Measurements from ENCODE around the gene EHBP1L1. TPM values are rescaled to one million over a fixed set of nuclear protein-coding genes. Genes with fewer than 3 reads are reported as not detected.

EHBP1L1 gene
- total and polyA plus RNA-seq, 9 donors: 21.7 to 63.0 (median 40.3) TPM

DNA sequence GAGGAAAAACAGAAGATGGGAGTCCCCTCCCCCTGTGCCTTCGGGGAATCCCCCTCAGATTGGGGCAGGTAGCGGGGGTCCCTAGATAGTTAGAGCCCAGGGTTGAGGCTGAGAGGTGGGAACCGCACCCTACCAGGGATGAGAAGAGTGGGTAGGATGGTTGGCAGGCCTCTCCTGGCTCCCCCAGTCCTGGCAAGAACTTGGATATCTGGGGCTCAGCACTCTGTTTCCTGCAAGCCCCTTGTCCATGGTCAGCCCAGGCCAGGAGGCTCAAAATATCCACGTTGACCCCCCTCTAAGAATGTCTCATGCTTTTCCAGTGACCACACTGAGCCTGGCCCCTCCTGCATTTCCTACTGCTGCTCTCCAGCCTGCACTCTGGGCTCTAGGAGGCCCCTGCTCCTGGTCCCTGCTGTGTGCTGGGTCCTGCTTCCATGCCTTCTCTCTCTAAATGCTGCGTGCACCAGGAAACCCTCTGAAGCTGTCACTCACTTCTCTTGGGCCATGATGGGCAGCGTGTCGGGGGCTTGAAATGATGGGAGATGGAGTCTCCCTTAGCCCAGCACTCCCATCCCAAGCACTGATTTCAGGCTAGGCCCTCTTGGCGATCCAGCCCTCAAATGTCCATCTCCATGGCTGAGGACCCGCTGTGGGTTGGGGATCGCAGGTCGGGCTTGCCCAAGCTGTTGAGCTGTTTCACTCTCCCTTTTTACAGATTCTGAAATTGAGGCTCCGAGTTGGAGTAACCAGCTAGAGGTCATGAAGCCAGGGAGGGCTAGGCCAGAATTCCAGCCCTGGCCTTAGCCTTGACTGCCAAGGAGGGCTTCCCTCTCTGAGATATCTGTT is 36.1 kb downstream of the EHBP1L1 start:
- Histone ChIP-seq H3K9me3 (no peaks in the 10 kb centered on the region), H3K36me3 (no peaks in the 10 kb centered on the region), H3K4me1 (ENCODE audit: insufficient read depth) (peaks cover 24% of the 10 kb centered on the region), H3K27me3 (no peaks in the 10 kb centered on the region), H3K4me3 (no peak overlapping the region), H3K27ac (peak overlapping the region in 1 of 2 donors; percentile 97)
- TF ChIP-seq POLR2A (IDR thresholded peaks at IDR 0.05) (no peak), EP300 (IDR thresholded peaks at IDR 0.05) (no peak)
- TF ChIP-seq, protein P1, sequence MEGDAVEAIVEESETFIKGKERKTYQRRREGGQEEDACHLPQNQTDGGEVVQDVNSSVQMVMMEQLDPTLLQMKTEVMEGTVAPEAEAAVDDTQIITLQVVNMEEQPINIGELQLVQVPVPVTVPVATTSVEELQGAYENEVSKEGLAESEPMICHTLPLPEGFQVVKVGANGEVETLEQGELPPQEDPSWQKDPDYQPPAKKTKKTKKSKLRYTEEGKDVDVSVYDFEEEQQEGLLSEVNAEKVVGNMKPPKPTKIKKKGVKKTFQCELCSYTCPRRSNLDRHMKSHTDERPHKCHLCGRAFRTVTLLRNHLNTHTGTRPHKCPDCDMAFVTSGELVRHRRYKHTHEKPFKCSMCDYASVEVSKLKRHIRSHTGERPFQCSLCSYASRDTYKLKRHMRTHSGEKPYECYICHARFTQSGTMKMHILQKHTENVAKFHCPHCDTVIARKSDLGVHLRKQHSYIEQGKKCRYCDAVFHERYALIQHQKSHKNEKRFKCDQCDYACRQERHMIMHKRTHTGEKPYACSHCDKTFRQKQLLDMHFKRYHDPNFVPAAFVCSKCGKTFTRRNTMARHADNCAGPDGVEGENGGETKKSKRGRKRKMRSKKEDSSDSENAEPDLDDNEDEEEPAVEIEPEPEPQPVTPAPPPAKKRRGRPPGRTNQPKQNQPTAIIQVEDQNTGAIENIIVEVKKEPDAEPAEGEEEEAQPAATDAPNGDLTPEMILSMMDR (IDR thresholded peaks at IDR 0.05): no peak
- intact Hi-C loops (cut with DNase I): loop anchor here in 2 of 4 donors (5.0 kb wide), 3 partner anchors 35 to 70 kb away; partner anchors contain the start of genes EHBP1L1 (in 1 of the 2), FAM89B (in 1 of the 2) and ZNRD2 (in 1 of the 2)
- peak in 1 of 5 donors; percentile 32 for DNase-seq
- 60 to 68% (median 65%) methylated on average over 12 of the region's 12 CpGs for WGBS, 3 donors

DNA sequence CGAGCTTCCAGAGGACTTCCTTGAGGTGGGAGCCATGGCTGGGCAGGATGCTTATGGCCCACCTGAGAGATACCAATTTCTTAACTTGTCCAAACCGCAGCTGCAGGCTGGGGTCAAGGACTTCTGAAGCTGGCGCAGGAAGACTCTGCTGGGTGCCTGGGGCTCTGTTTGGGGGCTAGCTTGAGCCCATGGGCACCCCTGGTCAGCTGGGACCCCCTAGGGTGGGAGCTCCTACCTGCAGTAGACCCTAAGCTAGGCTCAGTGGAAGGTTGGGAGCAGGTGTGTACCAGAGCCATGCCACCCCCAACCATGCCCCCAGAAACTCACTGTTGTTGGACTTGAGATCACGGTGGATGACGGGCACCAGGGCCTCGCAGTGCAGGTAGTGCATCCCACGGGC is 36.8 kb downstream of the EHBP1L1 start:
- intact Hi-C loops (cut with DNase I): loop anchor here in 2 of 4 donors (5.0 kb wide), 3 partner anchors 35 to 70 kb away; partner anchors contain the start of genes EHBP1L1 (in 1 of the 2), FAM89B (in 1 of the 2) and ZNRD2 (in 1 of the 2)
- Histone ChIP-seq H3K27ac (peak overlapping the region; percentile 75 to 97), H3K4me3 (peak overlapping the region; percentile 75), H3K4me1 (ENCODE audit: insufficient read depth) (peaks cover 20% of the 10 kb centered on the region), H3K27me3 (no peaks in the 10 kb centered on the region), H3K36me3 (no peaks in the 10 kb centered on the region), H3K9me3 (no peaks in the 10 kb centered on the region)
- TF ChIP-seq EP300 (IDR thresholded peaks at IDR 0.05) (no peak), POLR2A (IDR thresholded peaks at IDR 0.05) (no peak)
- TF ChIP-seq, protein P1 (IDR thresholded peaks at IDR 0.05): no peak
- no peak for DNase-seq
- WGBS, 3 donors: 39 to 53% (median 43%) methylated on average over 3 to 7 of the region's 7 CpGs

DNA sequence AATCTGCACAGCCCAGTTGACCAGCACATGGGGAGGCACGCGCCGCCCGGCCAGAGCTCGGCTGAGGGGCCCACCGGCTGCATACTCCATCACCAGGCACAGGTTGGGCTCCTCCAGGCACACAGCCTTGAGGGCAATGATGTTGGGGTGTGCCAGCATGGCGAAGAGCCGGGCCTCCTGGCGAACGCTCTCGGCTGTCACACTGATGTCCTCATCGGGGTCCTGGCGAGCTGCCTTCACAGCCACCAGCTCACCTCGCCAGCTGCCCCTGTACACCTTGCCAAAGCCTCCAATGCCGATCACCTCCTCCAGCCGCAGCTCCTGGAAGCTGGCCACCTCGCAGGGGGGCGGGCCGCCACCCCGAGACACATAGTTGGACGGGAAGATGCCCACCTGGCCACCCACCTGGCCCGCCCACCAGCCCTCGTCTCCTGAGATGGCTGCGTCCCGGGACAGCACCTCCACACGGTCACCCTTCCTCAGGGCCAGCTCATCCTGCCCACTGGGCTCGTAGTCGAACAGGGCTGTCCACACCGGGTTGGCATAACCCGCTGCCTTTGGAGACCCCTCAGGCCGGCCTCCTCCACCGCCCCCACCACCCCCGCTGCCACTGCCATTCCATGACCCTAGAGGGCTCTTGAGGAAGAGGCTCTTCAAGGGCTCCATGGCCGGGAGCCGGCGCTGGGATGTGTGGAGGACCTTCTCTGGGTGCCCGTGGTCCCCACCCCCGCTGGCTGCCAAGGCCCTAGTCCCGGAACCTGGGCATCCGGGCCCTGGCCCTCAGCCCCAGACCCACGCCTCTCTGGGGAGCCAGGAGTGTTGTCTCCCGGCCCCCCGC is 37.5 kb downstream of the EHBP1L1 start:
- peak overlapping the region; percentile 75 for H3K4me3 ChIP-seq
- intact Hi-C loops (cut with DNase I): loop anchor here in 2 of 4 donors (5.0 kb wide), 3 partner anchors 36 to 71 kb away; partner anchors contain the start of genes EHBP1L1 (in 1 of the 2), FAM89B (in 1 of the 2) and ZNRD2 (in 1 of the 2)
- peak overlapping the region; percentile 75 to 97 for H3K27ac ChIP-seq
- H3K36me3 ChIP-seq: no peaks in the 10 kb centered on the region
- peaks cover 19% of the 10 kb centered on the region for H3K4me1 ChIP-seq (ENCODE audit: insufficient read depth)
- DNase-seq: peak; percentile 50 to 76 (median 73)
- 17 to 21% (median 19%) methylated on average over 25 to 43 of the region's 43 CpGs for WGBS, 3 donors
- H3K9me3 ChIP-seq: no peaks in the 10 kb centered on the region
- TF ChIP-seq POLR2A (IDR thresholded peaks at IDR 0.05) (no peak), EP300 (IDR thresholded peaks at IDR 0.05) (no peak)
- TF ChIP-seq, protein P1 (IDR thresholded peaks at IDR 0.05): no peak
- no peaks in the 10 kb centered on the region for H3K27me3 ChIP-seq

All from ovary (tissue), 9 donors.